Skeletal muscle tissue (tissue), 4 donors: Measurements from ENCODE around the gene PAM. TPM values are rescaled to one million over a fixed set of nuclear protein-coding genes. Genes with fewer than 3 reads are reported as not detected.

Experiments used
- H3K27ac ChIP-seq: one replicate; pipeline ENCODE4 v1.7.0; 2013; ENCODE audit warnings: mild to moderate bottlenecking, low read depth, low read length, inconsistent platforms
- H3K27me3 ChIP-seq, 3 donors: one replicate each; pipeline ENCODE4 v1.7.0; 2013; ENCODE audit warnings: low read length in 3 of 3; ENCODE audit not compliant: control insufficient read depth in 3 of 3, insufficient read depth in 3 of 3
- H3K36me3 ChIP-seq, 3 donors: one replicate each; pipeline ENCODE4 v1.7.0; 2013; ENCODE audit warnings: low read length in 3 of 3; ENCODE audit not compliant: control insufficient read depth in 3 of 3, insufficient read depth in 3 of 3
- H3K4me1 ChIP-seq, 3 donors: one replicate each; pipeline ENCODE4 v1.7.0; 2013; ENCODE audit warnings: low read length in 3 of 3, mild to moderate bottlenecking in 3 of 3; ENCODE audit not compliant: control insufficient read depth in 3 of 3, insufficient read depth in 3 of 3
- H3K4me3 ChIP-seq, 3 donors: one replicate each; pipeline ENCODE4 v1.7.0; 2013; ENCODE audit warnings: low read length in 3 of 3
- H3K9ac ChIP-seq, 3 donors: one replicate each; pipeline ENCODE4 v1.7.0; 2013; ENCODE audit warnings: low read length in 3 of 3, mild to moderate bottlenecking in 3 of 3, moderate library complexity in 2 of 3, low read depth in 1 of 3
- H3K9me3 ChIP-seq, 3 donors: one replicate each; pipeline ENCODE4 v1.7.0; 2013; ENCODE audit warnings: low read length in 3 of 3; ENCODE audit not compliant: control insufficient read depth in 3 of 3
- total RNA-seq: library from RNA; depleted of rRNA; stranded (reverse); fragments of >200 nt; gene quantifications from one replicate; pipeline ENCODE4 v1.2.3, GENCODE V29; 2014
- donor health status: Osteomylitis.

PAM gene
- total RNA-seq, 1 donor from 2014 or later, result 95.5 TPM

GRCh38 chr5:102818934-102819333 is 63.8 kb downstream of the PAM start:
- Histone ChIP-seq H3K36me3 (no peaks in the 10 kb centered on the region), H3K4me1 (peaks cover 0 to 21% (median 2%) of the 10 kb centered on the region in 3 donors), H3K27me3 (no peaks in the 10 kb centered on the region), H3K9ac (no peak overlapping the region), H3K4me3 (no peak overlapping the region), H3K27ac (no peak overlapping the region), H3K9me3 (no peaks in the 10 kb centered on the region)

- H3K9ac ChIP-seq, result no peak overlapping the region
- no peak overlapping the region for H3K27ac ChIP-seq
- no peaks in the 10 kb centered on the region for H3K9me3 ChIP-seq
- no peak overlapping the region for H3K4me3 ChIP-seq
- no peaks in the 10 kb centered on the region for H3K36me3 ChIP-seq
- H3K4me1 ChIP-seq, result peaks cover 0 to 17% (median 2%) of the 10 kb centered on the region in 3 donors
- H3K27me3 ChIP-seq, result no peaks in the 10 kb centered on the region
Observed at GRCh38 chr5:102819634-102820033, 64.5 kb downstream of the PAM start.

- H3K9ac ChIP-seq, result no peak overlapping the region
- H3K27ac ChIP-seq, result peak overlapping the region; percentile 3
- no peaks in the 10 kb centered on the region for H3K27me3 ChIP-seq
- peaks cover 0 to 5% (median 2%) of the 10 kb centered on the region in 3 donors for H3K4me1 ChIP-seq
- no peaks in the 10 kb centered on the region for H3K9me3 ChIP-seq
- no peak overlapping the region for H3K4me3 ChIP-seq
- H3K36me3 ChIP-seq, result no peaks in the 10 kb centered on the region
Observed at GRCh38 chr5:102823441-102823874, 68.4 kb downstream of the PAM start.

- Histone ChIP-seq H3K4me3 (no peak overlapping the region), H3K4me1 (peaks cover 0 to 4% (median 0%) of the 10 kb centered on the region in 3 donors), H3K27ac (no peak overlapping the region), H3K27me3 (no peaks in the 10 kb centered on the region), H3K36me3 (no peaks in the 10 kb centered on the region), H3K9ac (no peak overlapping the region), H3K9me3 (no peaks in the 10 kb centered on the region)
Observed at GRCh38 chr5:102826629-102827028, 71.5 kb downstream of the PAM start.

- Histone ChIP-seq H3K36me3 (no peaks in the 10 kb centered on the region), H3K9me3 (no peaks in the 10 kb centered on the region), H3K4me1 (peaks cover 0 to 11% (median 4%) of the 10 kb centered on the region in 3 donors), H3K27ac (no peak overlapping the region), H3K27me3 (no peaks in the 10 kb centered on the region), H3K4me3 (no peak overlapping the region), H3K9ac (no peak overlapping the region)
Observed at GRCh38 chr5:102830241-102830640, 75.1 kb downstream of the PAM start.

GRCh38 chr5:102832445-102832844 is 77.3 kb downstream of the PAM start:
- no peaks in the 10 kb centered on the region for H3K27me3 ChIP-seq
- H3K27ac ChIP-seq, result no peak overlapping the region
- no peak overlapping the region for H3K4me3 ChIP-seq
- H3K36me3 ChIP-seq, result no peaks in the 10 kb centered on the region
- H3K9me3 ChIP-seq, result no peaks in the 10 kb centered on the region
- H3K4me1 ChIP-seq, result peaks cover 10 to 19% (median 12%) of the 10 kb centered on the region in 3 donors
- no peak overlapping the region for H3K9ac ChIP-seq

- no peaks in the 10 kb centered on the region for H3K36me3 ChIP-seq
- H3K9me3 ChIP-seq, result no peaks in the 10 kb centered on the region
- no peaks in the 10 kb centered on the region for H3K27me3 ChIP-seq
- no peak overlapping the region for H3K27ac ChIP-seq
- H3K9ac ChIP-seq, result no peak overlapping the region
- no peak overlapping the region for H3K4me3 ChIP-seq
- H3K4me1 ChIP-seq, result peaks cover 10 to 19% (median 12%) of the 10 kb centered on the region in 3 donors
Observed at GRCh38 chr5:102833146-102833545, 78.0 kb downstream of the PAM start.

GRCh38 chr5:102834438-102834964 is 79.4 kb downstream of the PAM start:
- Histone ChIP-seq H3K27ac (no peak overlapping the region), H3K4me1 (peaks cover 10 to 19% (median 12%) of the 10 kb centered on the region in 3 donors), H3K36me3 (no peaks in the 10 kb centered on the region), H3K27me3 (no peaks in the 10 kb centered on the region), H3K4me3 (no peak overlapping the region), H3K9me3 (no peaks in the 10 kb centered on the region), H3K9ac (no peak overlapping the region)

GRCh38 chr5:102835717-102836116 is 80.6 kb downstream of the PAM start:
- no peaks in the 10 kb centered on the region for H3K27me3 ChIP-seq
- no peaks in the 10 kb centered on the region for H3K36me3 ChIP-seq
- H3K9ac ChIP-seq, result no peak overlapping the region
- no peak overlapping the region for H3K27ac ChIP-seq
- H3K4me3 ChIP-seq, result no peak overlapping the region
- peaks cover 10 to 19% (median 12%) of the 10 kb centered on the region in 3 donors for H3K4me1 ChIP-seq
- H3K9me3 ChIP-seq, result no peaks in the 10 kb centered on the region

- Histone ChIP-seq H3K36me3 (no peaks in the 10 kb centered on the region), H3K9ac (no peak overlapping the region), H3K4me3 (no peak overlapping the region), H3K4me1 (peaks cover 8 to 10% (median 9%) of the 10 kb centered on the region in 3 donors), H3K27me3 (no peaks in the 10 kb centered on the region), H3K27ac (no peak overlapping the region), H3K9me3 (no peaks in the 10 kb centered on the region)
Observed at GRCh38 chr5:102841021-102841420, 85.9 kb downstream of the PAM start.
